GM18517 (cell line): ENCODE results near the gene ZFYVE28.
"Not testable (repeated sequence)": the region's sequence is repeated elsewhere in the genome, so short reads cannot be mapped to it uniquely, and the experiment has no call there.

Experiments
- ATAC-seq: cut with Tn5 transposase; IDR thresholded peaks from one replicate; pipeline ENCODE4 v1.9.1; 2021; ENCODE audit warnings: mild to moderate bottlenecking, moderate library complexity; ENCODE audit not compliant: unreplicated experiment

The ZFYVE28 gene

DNA sequence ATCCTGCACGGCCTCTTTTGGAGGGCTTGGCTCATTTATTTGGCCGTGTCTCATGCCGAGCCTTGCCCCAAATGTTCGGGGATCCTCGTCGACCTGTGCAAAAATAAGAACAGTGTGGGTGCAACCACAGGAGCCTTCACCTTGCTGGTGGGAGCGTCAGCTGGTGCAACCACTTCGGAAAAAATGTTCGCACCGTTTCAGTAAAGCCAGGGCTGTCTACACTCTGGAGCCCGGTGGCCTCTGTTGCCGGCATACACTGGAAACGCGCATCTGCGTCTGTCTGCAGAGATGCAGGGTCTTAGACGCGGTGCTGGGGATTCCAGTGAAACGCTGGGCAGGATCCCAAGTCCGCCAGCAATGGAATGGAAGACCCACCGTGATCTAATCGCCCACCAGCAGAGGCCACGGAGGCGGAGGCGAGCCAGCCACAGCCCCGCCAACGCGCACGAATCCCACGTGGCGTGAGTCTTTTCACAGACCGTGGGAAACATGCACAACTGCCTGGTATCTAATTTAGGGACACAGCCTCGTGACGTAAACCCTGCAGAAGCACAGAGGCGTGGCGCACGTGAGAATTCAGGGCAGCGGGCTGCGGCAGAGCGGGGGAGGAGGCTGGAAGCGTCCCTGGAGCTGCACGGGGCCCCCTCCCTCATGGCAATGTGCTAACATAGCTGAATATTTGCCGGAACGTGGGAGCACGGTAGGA, 142.7 kb downstream of the ZFYVE28 start:
- ATAC-seq: no peak

DNA sequence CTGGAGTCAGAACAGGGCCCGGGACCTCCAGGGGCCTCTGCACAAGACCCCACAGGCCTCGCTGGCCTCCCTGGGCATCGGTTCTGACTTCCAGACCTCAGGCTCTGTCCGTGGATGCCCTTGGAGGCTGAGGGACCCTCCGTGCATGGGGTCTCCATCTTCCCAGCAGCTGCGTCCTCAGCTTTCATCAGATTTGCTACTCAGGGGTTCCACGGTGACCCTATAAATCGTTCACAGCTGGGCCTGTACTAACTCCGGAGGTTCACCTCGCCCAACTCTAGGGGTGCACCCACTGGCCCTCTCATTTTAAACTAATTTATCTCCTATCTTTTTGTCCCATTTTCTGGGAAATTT, 143.4 kb downstream of the ZFYVE28 start:
- not testable (repeated sequence) for ATAC-seq

DNA sequence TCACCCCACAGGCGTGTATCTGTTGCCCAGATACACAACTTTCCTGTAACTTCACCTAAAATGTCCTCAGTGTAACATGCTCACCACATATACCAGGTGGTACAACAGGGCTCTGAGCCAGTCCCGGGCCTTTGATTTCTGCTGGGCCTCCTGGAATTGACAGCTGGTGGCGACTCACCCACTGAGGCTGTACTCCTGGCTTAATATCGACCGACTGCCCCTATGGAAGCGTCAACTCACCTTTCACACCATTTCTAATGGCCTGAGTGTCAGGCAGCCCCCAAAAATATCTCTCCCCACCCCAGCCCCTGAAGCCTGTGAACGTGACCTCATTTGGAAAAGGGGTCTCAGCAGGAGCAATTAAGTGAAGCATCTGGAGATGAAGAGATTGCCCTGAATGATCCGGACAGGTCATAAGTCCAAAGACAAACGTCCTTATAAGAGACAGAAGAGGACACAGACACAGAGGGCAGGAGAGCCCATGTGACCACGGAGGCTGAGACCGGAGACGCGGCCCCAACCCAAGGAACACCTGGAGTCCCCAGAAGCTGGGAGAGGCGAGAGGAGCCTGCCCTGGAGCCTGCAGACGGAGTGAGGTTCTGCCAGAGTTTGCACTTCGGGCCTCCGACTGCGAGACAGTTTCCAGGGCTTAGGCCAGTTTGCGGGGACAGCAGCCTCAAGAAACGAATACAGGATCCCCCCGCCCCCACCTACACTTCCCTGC, 144.0 kb downstream of the ZFYVE28 start:
- no peak for ATAC-seq

DNA sequence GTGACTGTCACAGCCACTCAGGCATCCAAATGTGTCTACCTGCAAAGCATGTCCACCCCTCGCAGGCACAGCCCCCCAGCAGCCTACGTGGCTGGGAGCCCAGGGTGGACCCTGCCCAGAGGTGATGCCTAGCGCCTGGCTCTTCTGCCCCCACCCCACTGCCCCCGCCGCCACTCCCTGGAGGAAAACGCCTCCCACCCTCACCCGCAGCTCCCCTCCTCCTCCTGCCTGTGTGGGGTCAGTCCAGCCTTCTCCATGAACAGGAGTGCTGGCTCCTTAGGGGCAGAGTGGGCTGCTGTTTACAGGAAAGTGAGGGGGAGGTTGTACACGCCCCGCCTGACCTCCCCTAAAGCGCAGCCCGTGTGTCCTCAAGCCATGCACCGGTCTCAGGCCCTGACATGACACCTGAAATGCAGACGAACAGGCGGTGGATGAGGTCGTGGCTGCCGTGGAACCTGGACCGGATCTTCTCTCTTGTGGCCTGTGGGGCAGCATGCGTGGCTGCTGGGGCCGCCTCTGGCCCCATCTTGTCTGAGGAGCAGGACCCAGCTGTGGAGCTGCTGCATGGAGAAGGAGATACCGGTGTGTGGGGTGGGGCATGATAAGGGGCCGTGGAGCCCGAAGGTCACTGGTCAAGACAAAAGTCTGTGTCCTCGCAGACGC, 144.7 kb downstream of the ZFYVE28 start:
- no peak for ATAC-seq

DNA sequence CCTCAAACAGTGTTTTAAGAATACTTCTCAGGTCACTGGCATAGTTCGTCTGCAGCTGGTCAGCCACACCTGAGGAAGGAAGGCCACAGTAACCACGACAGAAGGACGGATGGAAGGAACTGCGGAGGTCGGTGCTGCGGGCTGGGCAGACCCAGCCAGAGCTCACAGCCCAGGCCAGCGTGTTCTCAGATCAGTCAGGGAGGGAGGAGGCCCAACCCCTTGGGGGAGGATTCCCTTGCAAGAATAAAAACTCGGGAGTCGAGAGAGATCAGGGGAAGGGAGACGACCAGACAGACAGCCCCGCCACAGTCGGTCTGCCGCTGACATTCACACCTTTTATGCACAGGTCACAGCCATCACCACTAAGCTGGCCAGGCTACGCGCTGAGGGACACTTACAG, 145.2 kb downstream of the ZFYVE28 start:
- no peak for ATAC-seq

DNA sequence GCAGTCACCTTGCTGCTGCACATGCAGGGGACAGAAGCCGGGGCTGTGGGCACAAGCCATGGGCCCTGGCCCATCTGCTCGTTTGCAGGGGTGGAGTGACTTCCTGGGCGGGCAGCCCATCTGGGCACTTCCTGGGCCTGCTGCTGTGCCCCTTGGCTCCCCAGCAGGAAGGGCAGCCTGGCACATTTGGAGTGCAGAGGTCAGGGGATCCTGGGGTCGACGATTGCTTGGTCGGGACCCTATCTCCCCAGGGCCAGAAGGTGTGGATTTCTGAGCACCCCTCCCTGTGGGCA, 145.7 kb downstream of the ZFYVE28 start:
- no peak for ATAC-seq

GRCh38 chr4:2272026-2272827, 146.2 kb downstream of the ZFYVE28 start:
- no peak for ATAC-seq

- ATAC-seq: no peak
These were observed 147.0 kb downstream of the ZFYVE28 start for GRCh38 chr4:2271279-2272025.

DNA sequence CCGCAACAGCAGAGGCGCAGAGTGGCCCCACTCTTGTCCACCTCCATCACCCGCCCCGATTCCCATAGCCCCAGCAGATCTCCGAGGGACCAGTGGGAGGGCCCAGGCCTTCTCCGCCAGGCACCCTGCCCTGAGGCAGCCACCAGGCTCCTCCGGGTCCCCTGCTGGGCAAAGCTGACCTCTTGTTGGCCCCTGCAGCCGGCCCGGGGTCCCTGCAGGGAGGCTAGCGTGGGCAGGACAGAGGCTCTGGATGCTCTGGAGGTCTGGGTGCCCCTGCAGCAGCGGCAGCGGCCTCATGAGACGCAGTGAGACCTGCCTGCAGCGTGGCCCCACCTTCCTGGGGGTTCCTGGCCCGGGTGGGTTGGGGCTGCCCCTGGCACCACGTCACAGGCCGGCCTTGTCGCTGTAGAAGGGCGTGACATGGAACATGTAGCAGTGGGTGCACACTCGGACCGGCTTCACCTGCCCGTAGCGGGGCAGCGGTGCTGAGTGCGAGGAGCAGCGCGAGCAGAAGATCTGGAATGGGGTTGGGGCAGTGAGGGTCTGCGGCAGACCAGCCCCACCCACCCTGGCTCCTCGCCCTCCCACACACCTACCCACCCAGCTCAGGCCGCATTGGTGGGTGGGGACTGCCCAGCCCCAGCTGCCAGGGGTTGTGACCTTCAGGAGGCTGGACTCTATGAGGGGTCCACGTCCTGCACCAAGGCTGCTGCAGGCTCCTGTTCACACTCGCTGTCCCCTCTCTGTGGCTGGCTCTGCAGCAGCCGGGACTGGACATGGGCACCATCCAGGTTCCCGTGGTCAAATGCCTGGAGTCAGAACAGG, 147.9 kb downstream of the ZFYVE28 start:
- ATAC-seq: no peak

- ATAC-seq: no peak
These were observed 148.8 kb downstream of the ZFYVE28 start for GRCh38 chr4:2269618-2270163.

GRCh38 chr4:2269206-2269531, 149.3 kb downstream of the ZFYVE28 start:
- ATAC-seq: no peak

- no peak for ATAC-seq
These were observed 149.9 kb downstream of the ZFYVE28 start for GRCh38 chr4:2268357-2269205.

DNA sequence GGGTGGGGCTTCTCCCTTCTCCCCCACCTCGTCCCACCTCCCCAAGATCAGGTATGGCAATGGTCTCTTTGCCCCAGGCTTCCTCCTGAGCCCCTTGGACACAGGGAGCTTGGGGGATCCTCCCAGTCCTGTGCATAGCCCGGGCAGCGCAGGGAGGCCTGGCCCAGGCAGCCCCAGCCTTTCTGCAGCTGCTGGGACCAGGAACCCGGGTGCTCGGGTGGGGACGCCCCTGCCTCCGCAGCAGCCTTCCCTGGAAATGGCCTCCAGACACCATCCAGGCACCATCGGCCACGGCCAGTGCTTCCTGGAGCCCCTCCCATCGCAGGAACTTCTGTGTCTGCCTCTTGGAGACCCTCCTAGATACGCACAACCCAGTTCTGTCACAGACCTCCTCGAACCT, 150.6 kb downstream of the ZFYVE28 start:
- no peak for ATAC-seq

GRCh38 chr4:2267320-2267811, 151.1 kb downstream of the ZFYVE28 start:
- no peak for ATAC-seq

GRCh38 chr4:2266821-2267220, 151.6 kb downstream of the ZFYVE28 start:
- no peak for ATAC-seq

GRCh38 chr4:2266181-2266580, 152.3 kb downstream of the ZFYVE28 start:
- no peak for ATAC-seq

GRCh38 chr4:2265113-2266110, 153.0 kb downstream of the ZFYVE28 start:
- ATAC-seq: no peak
